Measurements from ENCODE around the gene ERP27. TPM values are rescaled to one million over a fixed set of nuclear protein-coding genes. Genes with fewer than 3 reads are reported as not detected.

The ERP27 gene
- total RNA-seq, 2 donors from 2014 or later, result 2.4 TPM; not detected in 1

DNA sequence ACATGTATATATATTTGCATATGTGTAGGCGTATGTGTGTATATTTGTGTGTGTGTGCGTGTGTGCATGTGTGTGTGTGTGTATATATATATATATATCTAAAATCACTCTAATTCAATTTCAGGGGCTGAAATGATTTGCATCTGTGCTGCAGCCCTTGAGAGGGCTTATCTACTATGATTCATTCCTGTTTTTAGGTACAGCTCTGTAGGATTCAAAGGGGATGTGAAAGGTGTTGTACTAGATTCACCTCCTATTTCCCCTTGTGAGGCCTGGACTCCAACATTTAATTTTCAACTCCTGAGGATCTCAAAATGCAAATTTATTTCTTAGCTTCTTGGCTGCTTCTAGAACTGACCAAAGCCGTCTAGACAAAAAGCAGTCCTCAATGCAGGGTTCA lies 11.1 kb downstream of the ERP27 start:
- TF ChIP-seq, protein P1, sequence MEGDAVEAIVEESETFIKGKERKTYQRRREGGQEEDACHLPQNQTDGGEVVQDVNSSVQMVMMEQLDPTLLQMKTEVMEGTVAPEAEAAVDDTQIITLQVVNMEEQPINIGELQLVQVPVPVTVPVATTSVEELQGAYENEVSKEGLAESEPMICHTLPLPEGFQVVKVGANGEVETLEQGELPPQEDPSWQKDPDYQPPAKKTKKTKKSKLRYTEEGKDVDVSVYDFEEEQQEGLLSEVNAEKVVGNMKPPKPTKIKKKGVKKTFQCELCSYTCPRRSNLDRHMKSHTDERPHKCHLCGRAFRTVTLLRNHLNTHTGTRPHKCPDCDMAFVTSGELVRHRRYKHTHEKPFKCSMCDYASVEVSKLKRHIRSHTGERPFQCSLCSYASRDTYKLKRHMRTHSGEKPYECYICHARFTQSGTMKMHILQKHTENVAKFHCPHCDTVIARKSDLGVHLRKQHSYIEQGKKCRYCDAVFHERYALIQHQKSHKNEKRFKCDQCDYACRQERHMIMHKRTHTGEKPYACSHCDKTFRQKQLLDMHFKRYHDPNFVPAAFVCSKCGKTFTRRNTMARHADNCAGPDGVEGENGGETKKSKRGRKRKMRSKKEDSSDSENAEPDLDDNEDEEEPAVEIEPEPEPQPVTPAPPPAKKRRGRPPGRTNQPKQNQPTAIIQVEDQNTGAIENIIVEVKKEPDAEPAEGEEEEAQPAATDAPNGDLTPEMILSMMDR (IDR thresholded peaks at IDR 0.05), result no peak
- DNase-seq (ENCODE audit: low spot score), result no peak
- Histone ChIP-seq H3K4me1 (ENCODE audit: control insufficient read depth in 1 of 2, low read depth in 2 of 2) (peaks cover 16 to 39% of the 10 kb centered on the region in 2 donors), H3K9me3 (no peaks in the 10 kb centered on the region), H3K4me3 (no peak overlapping the region), H3K27ac (no peak overlapping the region), H3K27me3 (replicated peaks; ENCODE audit: insufficient read depth) (no peaks in the 10 kb centered on the region), H3K36me3 (no peaks in the 10 kb centered on the region)
- no peak for ATAC-seq (ENCODE audit: insufficient number of reproducible peaks, low FRiP score, low read depth)

DNA sequence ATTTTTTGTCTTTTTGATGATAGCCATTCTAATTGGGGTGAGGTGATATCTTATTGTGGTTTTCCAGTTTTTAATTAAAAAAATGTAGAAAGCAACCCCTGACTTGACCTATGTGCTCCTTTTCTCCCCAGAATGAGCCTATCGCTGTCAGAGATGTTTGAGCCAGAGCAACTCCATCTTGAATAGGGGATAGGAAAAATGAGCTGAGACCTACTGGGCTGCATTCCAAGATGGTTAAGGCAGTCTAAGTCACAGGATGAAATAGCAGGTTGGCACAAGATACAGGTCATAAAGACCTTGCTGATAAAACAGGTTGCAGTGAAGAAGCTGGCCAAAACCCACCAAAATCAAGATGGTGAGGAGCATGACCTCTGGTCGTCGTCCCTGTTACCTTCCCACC lies 13.8 kb downstream of the ERP27 start:
- Histone ChIP-seq H3K4me1 (ENCODE audit: control insufficient read depth in 1 of 2, low read depth in 2 of 2) (peaks cover 6 to 20% of the 10 kb centered on the region in 2 donors), H3K4me3 (no peak overlapping the region), H3K27me3 (replicated peaks; ENCODE audit: insufficient read depth) (no peaks in the 10 kb centered on the region), H3K27ac (no peak overlapping the region), H3K9me3 (no peaks in the 10 kb centered on the region), H3K36me3 (no peaks in the 10 kb centered on the region)
- DNase-seq (ENCODE audit: low spot score) (no peak), ATAC-seq (ENCODE audit: insufficient number of reproducible peaks, low FRiP score, low read depth) (no peak)
- TF ChIP-seq, protein P1 (IDR thresholded peaks at IDR 0.05), result no peak

DNA sequence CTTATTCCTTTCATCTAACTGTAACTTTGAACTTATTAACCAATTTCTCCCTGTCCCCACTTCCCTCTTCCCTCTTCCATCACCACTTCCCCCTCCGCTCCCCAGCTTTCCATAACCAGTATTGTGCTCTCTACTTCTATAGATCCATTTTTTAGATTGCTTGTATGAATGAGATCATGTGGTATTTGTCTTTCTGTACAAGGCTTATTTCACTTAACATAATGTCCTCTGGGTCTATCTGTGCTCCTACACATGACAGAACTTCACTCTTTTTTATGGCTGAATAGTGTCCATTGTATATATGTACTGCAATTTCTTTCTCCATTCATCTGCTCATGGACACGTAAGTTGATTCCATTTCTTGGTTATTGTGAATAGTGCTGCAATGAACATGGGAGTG lies 14.4 kb downstream of the ERP27 start:
- DNase-seq (ENCODE audit: low spot score), result no peak
- no peaks in the 10 kb centered on the region for H3K9me3 ChIP-seq
- H3K4me3 ChIP-seq, result no peak overlapping the region
- peaks cover 2 to 14% of the 10 kb centered on the region in 2 donors for H3K4me1 ChIP-seq (ENCODE audit: control insufficient read depth in 1 of 2, low read depth in 2 of 2)
- ATAC-seq (ENCODE audit: insufficient number of reproducible peaks, low FRiP score, low read depth), result no peak
- H3K27me3 ChIP-seq (replicated peaks; ENCODE audit: insufficient read depth), result no peaks in the 10 kb centered on the region
- TF ChIP-seq, protein P1 (IDR thresholded peaks at IDR 0.05), result no peak
- no peak overlapping the region for H3K27ac ChIP-seq
- no peaks in the 10 kb centered on the region for H3K36me3 ChIP-seq

DNA sequence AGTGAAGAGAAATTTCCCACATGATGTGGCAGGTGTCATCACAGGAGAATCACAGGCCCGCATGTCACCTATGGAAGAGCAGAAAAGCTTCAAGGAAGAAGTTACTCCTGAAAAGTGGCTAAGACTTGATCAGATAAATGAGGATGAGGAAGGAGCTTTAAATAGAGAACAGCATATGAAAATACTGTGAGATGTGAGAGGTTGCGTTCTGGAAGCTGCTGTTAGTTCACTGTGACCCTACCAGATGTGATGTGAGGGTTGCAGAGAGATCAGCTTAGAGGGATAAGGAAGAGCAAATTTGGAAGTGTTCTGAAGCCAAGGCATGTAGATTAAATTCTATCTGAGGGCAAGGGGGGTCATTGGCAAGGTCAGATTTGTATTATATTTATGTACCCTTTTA lies 17.1 kb downstream of the ERP27 start:
- DNase-seq (ENCODE audit: low spot score) (no peak), ATAC-seq (ENCODE audit: insufficient number of reproducible peaks, low FRiP score, low read depth) (no peak)
- no peaks in the 10 kb centered on the region for H3K27me3 ChIP-seq (replicated peaks; ENCODE audit: insufficient read depth)
- no peaks in the 10 kb centered on the region for H3K36me3 ChIP-seq
- no peaks in the 10 kb centered on the region for H3K4me1 ChIP-seq (ENCODE audit: control insufficient read depth in 1 of 2, low read depth in 2 of 2)
- H3K4me3 ChIP-seq, result no peak overlapping the region
- TF ChIP-seq, protein P1 (IDR thresholded peaks at IDR 0.05), result no peak
- no peaks in the 10 kb centered on the region for H3K9me3 ChIP-seq
- H3K27ac ChIP-seq, result no peak overlapping the region

DNA sequence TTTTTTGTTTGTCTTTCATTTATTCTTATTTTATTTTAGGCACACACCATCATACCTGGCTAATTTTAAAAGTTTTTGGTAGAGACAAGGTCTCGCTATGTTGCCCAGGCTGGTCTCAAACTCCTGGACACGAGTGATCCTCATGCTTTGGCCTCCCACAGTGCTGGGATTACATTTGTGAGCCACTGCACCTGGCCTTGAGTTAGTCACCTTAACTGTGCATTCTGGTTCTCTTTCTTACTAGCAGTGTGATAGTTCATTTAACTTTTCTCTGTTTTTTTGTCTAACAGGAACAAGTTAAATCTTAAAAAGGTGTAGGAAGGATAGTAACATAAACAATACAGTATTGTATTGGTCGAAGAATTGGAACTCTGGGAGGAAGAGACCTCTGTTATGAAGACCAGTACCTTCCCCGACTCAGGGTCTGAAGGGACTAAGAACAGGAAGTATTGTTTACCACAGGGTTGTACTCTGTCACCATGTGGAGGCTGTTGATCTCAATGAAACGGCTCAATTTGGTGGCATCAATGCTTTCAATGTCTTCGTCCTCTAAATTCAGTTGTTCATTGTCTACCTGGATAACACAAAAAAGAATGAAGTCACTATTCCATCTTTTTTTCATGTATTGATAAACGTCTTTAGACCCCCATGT lies 17.7 kb downstream of the ERP27 start:
- Histone ChIP-seq H3K9me3 (no peaks in the 10 kb centered on the region), H3K36me3 (no peaks in the 10 kb centered on the region), H3K4me1 (ENCODE audit: control insufficient read depth in 1 of 2, low read depth in 2 of 2) (no peaks in the 10 kb centered on the region), H3K27me3 (replicated peaks; ENCODE audit: insufficient read depth) (no peaks in the 10 kb centered on the region), H3K4me3 (no peak overlapping the region), H3K27ac (no peak overlapping the region)
- no peak for ATAC-seq (ENCODE audit: insufficient number of reproducible peaks, low FRiP score, low read depth)
- TF ChIP-seq, protein P1 (IDR thresholded peaks at IDR 0.05), result no peak
- no peak for DNase-seq (ENCODE audit: low spot score)
